GM18951 (cell line): Measurements from ENCODE around the gene RSAD1.

Experiments
- POLR2A ChIP-seq: IDR thresholded peaks from 4 replicates; pipeline ENCODE4 v1.6.1; 2011; ENCODE audit warnings: mild to moderate bottlenecking; ENCODE audit not compliant: insufficient read length, insufficient read depth; ENCODE audit errors: extremely low read depth
- in situ Hi-C: fragments of 300-500 bp; cut with MboI; formaldehyde crosslinking; loops from one replicate; pipeline ENCODE4 v1.12.0; 2022; ENCODE audit warnings: low sequenced_read_pairs, mixed read lengths, inconsistent platforms; ENCODE audit not compliant: unreplicated experiment

Gene RSAD1

DNA sequence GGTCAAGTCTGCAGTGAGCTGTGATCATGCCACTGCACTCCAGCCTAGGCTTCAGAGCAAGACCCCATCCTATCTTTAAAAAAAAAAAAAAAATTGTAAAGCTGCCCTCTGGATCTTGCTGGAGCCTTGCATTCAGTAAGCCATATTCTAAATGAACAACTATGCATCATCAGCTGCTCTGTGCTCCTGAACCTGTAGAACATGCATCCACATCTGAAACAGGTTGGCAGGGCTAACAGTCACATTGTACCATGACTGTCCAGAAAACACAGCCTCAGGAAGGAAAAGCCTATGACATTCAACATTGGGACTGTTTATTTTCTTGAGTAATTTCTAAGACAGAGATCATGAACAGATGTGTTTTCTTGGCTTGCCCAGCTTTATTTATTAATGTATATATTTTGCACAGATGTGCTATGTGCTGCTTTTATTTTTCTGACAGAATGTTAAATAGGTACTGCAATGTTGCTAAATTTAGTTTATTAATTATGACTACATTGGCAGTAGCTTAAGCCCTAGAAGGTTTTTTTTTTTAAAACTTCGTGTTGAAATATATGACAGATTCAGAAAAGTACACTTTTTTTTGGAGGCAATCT is 32.8 kb upstream of the RSAD1 start:
- in situ Hi-C loops = no loop called here
- no peak for TF ChIP-seq POLR2A

DNA sequence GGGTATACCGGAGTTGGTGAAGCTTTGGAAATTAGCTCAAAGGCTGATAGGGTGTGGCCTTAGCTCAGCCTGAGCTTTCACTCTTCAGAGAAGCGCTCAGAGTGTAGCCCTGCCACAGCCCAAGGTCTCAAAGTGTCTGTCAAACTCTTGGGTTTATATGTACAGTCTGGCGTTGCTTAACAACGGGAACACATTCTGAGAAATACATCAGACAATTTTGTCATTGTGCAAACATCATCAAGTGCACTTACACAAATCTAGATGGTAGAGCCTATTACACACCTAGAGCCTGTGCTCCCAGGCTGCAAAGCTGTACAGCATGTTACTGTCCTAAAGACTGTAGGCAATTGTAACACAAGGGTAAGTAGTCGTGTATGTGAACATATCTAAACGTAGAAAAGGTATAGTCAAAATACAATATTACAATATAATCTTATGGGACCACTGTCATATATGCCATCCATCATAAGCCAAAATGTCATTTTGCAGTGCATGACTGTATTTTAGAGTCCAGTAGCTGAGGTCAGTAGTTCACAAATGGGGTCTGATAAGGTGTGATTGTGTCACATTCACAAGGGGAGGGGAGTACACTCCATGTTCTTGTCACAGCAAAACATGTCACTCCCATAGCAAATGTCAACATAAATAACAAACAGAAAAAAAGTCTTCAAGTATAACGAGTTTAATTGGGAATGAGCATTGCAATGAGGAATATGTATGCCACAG is 30.6 kb upstream of the RSAD1 start:
- TF ChIP-seq POLR2A = no peak
- in situ Hi-C loops = no loop called here

DNA sequence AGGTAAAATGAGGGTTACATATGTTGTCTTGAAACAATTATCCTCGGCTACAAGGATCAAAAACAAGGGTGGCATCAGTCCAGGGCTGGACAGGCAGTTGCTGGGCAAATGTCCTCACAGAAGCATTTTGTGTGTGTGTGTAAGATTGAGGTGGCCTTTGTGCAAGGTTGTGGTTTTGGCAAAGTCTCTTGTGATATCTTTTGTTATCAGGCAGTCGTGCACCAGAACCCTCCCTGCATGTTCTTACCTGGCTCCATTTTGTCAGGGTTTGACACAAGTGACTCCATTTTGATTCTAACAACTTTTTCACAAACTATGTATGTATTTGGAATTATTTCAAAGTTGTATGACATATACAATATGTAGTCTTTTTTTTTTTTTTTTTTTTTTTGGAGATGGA is 30.0 kb upstream of the RSAD1 start:
- TF ChIP-seq POLR2A = no peak
- in situ Hi-C loops = no loop called here

DNA sequence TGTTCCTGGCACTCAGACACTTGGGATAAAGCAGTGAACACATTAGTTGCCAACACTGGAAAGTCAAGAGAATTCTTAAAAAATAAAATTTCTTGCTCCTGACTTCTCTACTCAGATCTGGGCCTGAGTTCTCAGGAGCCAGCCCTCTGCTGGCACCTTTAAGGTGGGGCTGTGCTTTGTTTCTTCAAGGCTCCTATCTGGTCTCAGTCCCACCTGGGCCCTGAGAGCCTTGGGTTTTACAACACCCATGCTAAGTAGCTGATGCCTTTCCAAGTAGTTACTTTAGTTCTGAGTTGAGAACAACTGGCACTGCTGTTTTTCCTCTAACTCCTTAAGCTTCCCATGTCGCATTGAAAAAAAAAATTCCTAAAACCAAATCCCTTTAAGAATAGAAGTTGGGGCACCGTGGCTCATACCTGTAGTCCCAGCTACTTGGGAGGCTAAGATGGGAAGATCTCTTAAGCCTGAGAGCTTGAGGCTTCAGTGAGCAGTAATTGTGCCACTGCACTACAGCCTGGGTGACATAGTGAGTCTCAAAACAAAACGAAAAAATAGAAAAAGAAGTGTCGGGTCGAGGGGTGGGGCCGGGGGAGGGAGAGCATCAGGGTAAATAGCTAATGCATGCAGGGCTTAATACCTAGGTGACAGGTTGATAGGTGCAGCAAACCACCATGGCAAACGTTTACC is 26.6 kb upstream of the RSAD1 start:
- no peak for TF ChIP-seq POLR2A
- in situ Hi-C loops = no loop called here

DNA sequence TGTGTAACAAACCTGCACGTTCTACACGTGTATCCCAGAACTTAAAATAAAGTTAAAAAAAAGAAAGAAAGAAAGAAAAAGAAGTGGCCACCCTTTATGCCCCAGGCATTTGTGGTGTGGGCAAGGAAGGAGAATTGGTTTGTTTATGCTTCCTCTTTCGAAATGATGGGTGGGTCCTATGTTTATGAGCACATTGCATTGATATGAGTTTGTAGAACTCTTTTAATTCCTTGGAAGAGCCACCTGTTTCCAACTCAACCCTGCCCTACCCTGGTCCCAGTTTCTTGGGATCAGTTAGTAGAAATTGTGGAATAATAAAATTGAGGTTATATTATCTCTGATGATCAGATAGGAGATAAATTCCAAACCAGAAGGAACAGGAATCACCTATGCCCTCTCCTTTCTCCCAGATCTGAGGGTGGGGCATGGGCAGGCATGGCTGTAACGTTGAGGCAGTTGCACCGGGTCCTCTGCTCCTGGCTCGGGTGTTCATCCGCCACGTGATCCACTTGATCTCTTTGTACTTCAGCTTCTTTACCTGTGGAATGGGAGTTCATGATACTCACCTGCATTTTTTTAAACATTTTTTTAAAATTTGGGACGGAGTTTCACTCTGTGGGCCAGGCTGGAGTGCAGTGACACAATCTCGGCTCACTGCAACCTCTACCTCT is 25.9 kb upstream of the RSAD1 start:
- in situ Hi-C loops = no loop called here
- no peak for TF ChIP-seq POLR2A

DNA sequence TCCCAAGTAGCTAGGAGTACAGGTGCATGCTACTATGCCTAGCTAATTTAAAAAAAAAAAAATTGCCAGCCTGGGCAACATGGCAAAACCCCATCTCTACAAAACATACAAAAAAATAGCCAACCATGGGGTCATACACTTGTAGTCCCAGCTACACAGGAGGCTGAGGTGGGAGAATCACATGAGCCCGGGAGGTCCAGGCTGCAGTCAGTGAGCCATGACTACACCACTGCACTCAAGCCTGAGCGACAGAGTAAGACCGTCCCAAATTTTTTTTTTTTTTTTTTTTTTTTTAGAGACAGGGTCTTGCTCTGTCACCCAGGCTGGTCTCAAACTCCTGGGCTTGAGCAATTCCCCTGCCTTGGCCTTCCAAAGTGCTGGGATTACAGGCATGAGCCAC is 24.8 kb upstream of the RSAD1 start:
- in situ Hi-C loops = no loop called here
- no peak for TF ChIP-seq POLR2A

DNA sequence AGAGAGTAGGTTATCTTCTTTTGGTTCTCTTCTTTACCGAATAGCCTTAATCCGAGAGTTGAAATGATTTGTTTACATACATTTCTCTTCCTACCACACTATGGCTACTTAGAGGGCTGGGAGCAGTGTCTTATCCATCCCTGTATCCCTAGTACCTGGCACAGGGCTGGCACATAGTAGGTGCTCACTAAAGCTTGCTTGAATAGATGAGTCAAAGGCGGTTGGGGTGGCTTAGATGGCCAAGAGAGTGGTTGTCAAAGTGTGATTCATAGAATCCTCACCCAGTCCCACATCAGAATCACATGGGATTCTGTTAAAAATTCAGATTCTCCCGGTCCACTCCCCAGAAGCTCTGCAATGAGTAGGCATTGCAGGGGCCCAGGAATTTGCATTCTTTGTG is 21.0 kb upstream of the RSAD1 start:
- no peak for TF ChIP-seq POLR2A
- in situ Hi-C loops = no loop called here

DNA sequence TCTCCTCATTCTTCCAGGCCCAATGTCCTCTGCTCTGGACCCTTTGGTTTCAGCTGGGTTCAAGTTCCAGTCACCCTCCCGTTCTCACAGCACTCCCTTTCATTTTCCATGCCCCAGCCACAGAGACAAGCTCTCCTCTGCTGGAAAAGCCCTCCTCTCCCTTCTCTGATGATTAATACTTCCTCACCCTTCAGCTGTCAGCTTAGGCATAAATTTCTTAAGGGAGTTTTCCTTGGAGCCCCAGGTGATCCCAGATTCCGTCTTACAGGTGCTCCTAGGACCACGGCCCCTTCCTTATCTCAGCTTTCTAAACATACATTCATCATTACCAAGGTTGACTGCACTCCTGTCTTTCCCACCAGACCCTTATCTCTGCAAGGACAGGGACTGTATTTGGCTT is 20.4 kb upstream of the RSAD1 start:
- in situ Hi-C loops = no loop called here
- no peak for TF ChIP-seq POLR2A

DNA sequence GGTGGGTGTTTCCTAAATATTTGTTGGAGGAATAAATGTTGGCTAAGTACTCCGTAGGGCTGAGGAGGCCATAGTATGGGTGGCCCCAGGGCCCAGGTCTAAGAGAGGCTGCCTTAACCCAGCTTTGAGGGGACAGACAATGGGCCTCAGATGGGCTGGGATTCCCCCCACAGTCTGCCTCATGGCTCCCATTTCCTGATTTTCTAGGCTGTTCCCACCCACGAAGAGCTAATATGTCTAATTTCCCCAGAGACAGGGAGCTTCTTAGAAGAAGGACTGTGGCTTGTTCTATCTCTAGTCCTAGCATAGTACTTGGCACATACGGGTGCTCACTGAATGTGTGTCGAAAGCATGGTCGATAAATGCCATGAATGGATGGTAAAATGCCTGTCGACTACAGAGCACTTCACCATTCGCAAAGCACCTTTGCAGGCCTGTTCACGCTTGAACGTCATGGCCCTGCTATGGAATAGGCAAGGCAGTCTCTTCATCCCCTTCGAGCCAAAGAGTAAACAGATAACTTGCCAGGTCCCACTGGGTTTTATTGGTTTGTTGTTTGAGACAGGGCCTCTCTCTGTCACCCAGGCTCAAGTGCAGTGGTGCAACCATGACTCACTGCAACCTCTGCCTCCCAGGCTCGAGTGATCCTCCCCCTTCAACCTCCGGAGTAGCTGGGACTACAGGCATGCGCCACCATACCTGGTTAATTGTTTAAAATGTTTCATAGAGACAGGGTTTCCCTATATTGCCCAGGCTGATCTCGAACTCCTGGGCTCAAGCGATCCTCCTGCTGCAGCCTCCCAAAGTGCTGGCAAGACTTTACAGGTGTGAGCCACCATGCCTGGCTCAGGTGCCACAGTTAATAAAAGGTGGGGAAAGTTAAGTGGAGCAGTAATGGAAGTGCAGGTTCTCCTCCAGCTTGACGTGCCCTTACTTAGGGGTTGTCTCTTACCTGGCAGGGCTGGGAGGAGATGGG is 19.7 kb upstream of the RSAD1 start:
- in situ Hi-C loops = no loop called here
- no peak for TF ChIP-seq POLR2A

DNA sequence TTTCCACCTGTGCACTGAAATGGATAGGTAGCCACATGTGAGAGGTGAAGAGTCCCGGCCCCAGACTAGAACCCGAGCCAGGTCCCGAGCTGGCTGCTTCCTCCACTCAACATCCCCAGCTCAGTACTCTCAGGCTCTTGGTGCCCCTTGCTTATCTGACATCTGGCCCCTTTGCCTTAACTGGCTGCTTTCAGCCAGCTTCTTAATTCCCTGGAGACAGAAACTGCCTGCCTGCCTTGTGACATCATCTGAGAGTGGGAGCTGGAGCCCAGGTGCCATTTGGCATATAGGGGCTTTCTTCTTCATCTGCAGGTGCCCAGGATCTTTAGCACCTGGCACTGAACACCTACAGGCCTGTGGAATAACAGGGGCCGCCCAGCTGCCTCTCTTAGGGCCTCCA is 18.9 kb upstream of the RSAD1 start:
- in situ Hi-C loops = no loop called here
- TF ChIP-seq POLR2A = no peak

DNA sequence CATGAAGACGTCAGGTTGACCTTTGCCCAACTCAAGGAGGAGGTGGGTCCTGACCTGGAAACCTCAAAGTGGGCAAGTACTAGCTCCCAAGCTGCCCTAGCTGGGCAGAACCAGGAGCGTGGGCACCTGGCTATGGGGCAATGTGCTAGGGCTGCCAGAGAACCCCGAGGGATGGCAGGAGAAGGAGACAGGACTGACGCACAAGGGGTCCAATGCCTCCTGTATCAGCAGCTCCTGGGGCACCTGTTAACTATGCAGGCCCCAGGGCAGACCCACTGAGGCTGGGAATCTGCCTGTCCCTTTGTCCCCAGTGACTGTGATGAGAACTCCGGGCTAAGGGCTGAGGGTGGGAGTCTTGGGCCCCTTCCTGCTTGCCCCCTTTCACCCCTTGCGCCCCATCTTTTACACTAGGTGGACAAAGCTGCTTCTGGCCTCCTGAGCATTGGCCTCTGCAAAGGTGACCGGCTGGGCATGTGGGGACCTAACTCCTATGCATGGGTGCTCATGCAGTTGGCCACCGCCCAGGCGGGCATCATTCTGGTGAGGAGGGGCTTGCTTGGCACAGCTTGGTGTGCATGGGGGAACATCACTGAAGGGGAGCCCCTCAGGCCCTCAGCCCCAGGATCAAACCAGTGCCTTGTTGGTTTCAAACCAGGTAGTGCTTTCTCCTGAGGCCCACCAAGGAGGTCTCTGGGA is 17.7 kb upstream of the RSAD1 start:
- in situ Hi-C loops = no loop called here
- TF ChIP-seq POLR2A = no peak

DNA sequence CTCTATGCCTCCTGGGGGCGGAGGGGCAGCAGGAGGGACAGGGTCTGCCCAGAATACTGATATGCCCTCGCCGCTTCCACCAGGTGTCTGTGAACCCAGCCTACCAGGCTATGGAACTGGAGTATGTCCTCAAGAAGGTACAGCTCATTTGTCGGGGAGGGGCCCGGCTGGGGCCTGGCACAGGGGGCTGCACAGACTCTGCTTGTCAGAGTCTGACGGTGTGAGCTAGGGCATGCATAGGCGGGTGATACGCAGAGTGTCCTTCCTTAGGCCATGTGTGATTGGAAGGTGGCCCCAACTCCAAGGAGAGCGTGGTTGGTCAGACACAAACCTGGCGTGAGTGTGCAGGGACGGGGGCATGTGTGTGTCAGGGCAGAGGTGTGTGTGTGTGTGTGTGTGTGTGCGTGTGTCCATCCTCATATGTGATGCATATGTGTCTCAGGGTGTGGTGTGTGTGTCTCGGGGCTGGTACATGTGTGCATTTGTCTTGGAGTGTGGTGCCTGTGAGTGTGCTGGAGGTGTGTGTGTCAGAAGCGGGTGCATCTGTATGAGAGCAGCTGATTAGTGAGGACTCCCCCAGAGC is 17.0 kb upstream of the RSAD1 start:
- in situ Hi-C loops = no loop called here
- no peak for TF ChIP-seq POLR2A

DNA sequence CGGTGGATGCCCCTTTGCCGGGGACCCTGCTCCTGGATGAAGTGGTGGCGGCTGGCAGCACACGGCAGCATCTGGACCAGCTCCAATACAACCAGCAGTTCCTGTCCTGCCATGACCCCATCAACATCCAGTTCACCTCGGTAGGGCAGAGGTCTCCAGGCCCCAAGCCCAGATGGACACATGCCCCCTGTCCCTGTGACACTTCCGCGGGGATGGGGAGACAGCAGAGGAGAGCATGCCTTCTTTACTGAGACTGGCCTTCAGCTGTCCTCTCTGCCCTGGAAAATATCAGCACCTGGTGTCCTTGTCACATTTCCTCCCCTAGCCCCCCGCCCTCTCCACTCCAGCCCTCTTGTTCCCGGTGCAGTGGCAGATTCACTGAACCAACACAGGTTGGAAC is 16.2 kb upstream of the RSAD1 start:
- in situ Hi-C loops = no loop called here
- no peak for TF ChIP-seq POLR2A
